Activated T-cell treated with anti-CD3 and anti-CD28 coated beads for 24 hours (primary cell): ENCODE data around the gene GSE1.

Source experiments
- DNase-seq: peaks from one replicate; pipeline ENCODE4 v3.0.0-alpha.2; 2020; ENCODE audit warnings: low read depth

GSE1 gene

GRCh38 chr16:85619101-85619891 is 6.2 kb downstream of the GSE1 start:
- no peak for DNase-seq

- no peak for DNase-seq
Observed at GRCh38 chr16:85620374-85620773, 7.3 kb downstream of the GSE1 start.

DNA sequence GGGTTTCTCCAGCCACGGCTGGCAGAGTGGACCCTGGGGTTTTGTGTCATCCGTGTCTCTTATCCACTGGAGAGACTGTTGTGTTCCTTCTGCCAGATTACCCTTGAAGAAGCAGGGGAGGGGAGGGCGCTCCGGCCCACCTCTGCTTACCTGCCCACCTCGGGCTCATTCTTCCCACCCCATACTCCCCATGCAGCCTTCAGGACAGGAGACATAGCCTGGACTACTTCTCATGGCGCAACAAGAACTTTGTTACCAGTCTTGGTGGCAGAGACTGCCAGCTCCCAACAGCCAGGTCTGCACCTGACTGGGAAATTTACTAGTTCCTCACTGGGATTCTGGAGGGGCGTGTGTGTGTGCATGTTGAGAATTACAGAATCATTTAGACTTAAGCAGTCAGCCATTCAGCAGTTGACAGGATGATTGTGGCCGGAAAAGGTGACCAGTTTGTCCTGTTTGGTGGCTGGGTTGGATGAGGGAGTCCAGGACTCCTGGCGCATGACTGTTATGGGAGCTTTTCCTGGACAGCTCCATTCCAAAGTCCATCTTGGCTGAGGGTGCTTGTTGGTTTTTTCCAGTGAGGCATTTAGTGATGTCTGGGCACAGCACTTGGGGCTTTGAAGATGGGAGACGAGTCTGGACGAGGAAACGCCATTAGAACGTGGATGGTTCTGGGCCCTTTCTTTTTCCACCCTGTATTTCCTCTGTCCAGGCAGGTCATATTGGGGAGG is 8.7 kb downstream of the GSE1 start:
- no peak for DNase-seq

DNA sequence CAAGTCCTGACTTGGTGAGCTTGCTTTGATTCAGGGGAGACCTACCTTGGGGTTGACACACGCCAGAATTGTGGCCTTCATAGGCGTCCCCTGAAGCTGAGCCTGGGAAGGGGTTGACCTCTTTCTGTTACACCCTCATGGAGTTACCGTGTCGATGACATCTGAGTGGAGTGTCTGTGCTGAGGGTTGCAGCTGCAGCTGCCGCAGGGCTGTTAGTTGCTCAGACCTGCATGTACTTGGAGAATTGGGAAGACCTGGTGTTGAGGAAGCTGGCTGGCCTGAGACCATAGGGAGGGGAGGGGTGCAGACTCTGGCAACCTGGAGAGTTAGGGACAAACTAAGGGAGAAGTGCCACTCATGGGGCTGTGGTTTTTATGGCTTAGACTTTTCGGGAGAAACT is 9.6 kb downstream of the GSE1 start:
- no peak for DNase-seq

GRCh38 chr16:85623250-85623649 is 10.1 kb downstream of the GSE1 start:
- no peak for DNase-seq

- no peak for DNase-seq
Observed at GRCh38 chr16:85623997-85624601, 11.0 kb downstream of the GSE1 start.

GRCh38 chr16:85624646-85625045 is 11.5 kb downstream of the GSE1 start:
- DNase-seq = no peak

DNA sequence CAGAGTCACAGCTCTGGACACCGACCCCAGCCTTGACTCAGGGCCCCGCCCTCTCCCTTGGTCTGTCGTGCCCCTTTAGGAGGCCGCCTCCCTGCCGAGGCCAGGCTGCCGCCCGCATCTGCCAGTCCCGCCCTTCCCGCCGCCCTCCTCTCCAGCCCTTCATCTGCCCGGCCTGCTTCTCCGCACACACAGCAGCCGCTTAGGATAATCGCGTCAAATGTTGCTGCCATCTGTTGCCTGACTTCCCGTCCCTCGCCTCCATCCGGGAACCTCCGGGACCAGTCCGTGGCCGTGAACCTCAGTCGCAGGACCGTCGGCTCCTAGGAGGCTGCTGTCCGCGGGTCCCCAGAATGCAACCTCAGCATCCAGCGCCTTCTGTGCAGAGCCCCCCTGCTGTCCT is 11.9 kb downstream of the GSE1 start:
- no peak for DNase-seq

- DNase-seq = no peak
Observed at GRCh38 chr16:85625485-85626117, 12.5 kb downstream of the GSE1 start.

DNA sequence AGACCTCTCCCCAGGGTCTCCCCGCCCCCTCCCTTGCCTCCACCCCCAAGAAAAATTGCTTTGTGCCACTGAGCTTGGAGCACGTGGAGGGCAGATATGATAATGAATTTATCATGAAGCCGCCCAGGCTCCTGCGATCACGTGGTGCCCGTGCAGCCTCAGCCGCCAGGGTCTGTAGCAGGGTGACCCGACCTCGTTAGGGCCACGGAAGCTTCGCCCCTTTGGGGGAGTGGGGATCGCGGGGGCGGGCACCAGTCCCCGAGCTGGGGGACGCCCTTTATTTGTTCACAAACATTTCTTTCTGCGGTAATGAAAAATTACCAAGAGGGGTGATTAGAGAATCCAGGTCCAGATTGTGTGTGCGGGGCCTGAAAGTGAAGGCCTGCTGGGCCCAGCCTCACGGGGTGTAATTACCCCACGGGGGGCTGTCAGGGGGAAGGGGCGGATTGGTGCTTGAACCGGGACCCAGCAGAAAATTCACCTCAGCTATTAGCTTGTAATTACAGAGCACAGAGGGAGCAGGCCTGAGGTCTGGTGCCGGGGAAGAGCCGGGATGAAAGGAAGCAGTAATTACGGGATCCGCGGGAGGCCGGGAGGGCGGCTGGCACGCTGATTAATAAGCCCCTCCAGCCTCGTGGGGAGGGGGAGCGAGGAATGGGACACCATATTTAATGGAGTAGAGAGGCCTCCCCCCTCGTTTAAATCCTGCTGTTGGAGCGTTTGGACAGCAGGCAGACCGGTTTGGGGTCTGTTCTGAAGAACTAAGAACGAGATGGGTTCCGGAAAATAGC is 13.3 kb downstream of the GSE1 start:
- DNase-seq = no peak

- no peak for DNase-seq
Observed at GRCh38 chr16:85627089-85627488, 14.0 kb downstream of the GSE1 start.

GRCh38 chr16:85627526-85628264 is 14.6 kb downstream of the GSE1 start:
- no peak for DNase-seq

DNA sequence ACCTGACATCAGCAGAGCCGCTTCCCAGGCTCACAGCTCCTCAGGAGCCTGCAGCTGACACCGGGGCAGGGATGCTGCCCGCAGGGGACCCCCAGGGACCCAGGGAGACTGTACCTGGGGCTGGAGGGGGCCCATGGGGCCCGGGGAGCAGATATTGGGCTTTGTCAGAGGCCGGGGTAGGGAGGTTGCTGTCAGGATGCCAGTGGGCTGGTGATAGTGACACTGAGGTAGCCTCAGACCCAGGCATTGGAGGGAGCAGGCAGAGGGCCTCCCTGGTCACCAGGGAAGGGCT is 15.1 kb downstream of the GSE1 start:
- no peak for DNase-seq

GRCh38 chr16:85628645-85629044 is 15.5 kb downstream of the GSE1 start:
- no peak for DNase-seq

GRCh38 chr16:85629326-85629725 is 16.2 kb downstream of the GSE1 start:
- no peak for DNase-seq

GRCh38 chr16:85629853-85630252 is 16.7 kb downstream of the GSE1 start:
- no peak for DNase-seq

GRCh38 chr16:85631230-85631629 is 18.1 kb downstream of the GSE1 start:
- no peak for DNase-seq

GRCh38 chr16:85631802-85632393 is 18.8 kb downstream of the GSE1 start:
- DNase-seq = no peak

DNA sequence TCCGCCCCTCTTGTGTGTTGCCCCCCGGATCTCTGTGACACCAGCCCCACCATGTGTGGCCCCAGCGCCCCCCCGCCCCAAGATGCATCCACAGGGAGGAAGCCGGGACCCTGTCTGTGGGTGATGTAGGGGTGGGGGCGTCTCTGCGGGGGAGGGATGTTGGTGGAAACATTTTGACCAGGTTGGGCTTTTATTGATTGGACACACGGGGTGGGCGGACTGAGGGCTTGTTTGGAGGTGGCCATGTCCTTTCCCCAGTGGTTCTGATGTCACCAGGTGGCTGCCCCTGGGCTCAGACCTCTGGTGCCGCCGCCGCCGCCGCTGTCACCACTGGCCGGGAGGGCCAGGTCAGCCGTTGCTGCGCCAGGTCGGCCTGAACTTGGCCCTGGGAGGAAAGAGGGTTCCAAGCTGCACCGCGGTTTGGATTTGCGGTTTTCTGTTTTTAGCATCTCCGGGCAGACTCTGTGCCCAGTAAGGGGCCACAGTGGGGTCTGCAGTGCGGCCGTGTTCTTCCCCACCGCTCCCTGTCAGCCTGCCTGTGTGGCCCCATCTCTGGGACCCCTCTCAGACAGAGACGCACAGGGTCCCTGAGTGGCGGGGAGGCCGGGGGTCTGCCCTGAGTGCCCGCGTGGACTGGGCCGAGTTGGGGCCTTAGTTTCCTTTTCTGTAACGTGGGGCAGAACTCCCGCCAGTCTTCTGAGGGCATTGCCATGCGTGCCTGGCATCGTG is 19.8 kb downstream of the GSE1 start:
- no peak for DNase-seq

- no peak for DNase-seq
Observed at GRCh38 chr16:85633438-85633743, 20.3 kb downstream of the GSE1 start.

- DNase-seq = no peak
Observed at GRCh38 chr16:85633888-85634287, 20.8 kb downstream of the GSE1 start.
